Activated naive CD4-positive, alpha-beta T cell treated with anti-CD3 and anti-CD28 coated beads, Interleukin-2, amount 50 U/mL, for 16 hours (primary cell): Measurements from ENCODE around the gene LRRC58.
"Not testable (repeated sequence)": the region's sequence is repeated elsewhere in the genome, so short reads cannot be mapped to it uniquely, and the experiment has no call there.

Experiments used
- DNase-seq: peaks from one replicate; pipeline ENCODE4 v3.0.0-alpha.2; 2020

LRRC58 gene

DNA sequence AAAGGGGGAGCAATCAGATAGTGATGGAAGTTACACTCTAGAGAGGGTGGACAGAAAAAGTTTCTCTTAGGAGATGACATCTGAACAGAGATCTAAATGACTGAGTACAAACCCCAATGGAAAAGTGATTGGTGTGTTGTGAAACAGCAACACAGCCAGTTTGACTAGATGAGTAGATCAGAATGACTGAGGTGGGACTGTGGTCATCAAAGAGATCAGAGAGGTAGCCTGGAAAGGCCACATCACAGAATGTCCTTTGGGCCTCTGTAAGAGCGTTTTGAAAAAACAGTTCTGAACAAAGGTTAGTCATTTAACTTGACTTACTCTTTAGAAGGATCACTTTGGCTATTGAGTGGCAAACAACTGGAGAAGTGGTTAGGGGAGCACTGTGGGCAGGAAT is 10.6 kb downstream of the LRRC58 start:
- no peak for DNase-seq

DNA sequence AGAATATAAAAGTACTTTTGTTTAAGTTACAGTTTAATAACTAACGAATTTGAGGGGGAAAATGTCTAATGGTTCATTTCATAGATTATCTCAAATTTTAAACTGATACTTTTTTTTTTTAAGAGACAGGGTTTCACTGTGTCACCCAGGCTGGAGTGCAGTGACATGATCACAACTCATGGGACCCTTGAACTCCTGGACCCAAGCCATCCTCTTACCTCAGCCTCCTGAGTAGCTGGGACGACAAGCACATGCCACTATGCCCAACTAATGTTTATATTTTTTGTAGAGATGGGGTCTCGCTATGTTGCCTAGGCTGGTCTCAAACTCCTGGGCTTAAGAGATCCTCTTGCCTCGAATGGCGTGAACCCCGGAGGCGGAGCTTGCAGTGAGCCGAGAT is 16.5 kb downstream of the LRRC58 start:
- no peak for DNase-seq

DNA sequence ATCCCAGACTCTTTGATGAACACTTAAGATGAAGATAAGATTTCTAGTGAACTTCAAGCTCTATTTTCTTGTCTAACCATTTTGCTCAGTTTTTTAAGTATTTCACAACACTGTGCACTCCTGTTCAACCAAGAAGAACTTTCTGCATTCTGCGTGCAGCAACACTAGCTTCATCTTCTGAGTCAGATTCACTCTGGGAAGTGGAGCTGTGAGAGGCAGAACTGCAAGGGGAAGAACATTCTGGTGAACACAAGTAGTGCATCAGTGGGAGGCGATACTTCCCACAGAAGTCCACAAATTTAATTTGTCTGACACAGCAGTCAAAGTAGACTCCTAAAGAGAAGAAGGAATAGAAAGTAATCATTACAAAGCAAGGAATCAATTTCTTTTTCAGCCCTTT is 18.1 kb downstream of the LRRC58 start:
- DNase-seq = no peak

DNA sequence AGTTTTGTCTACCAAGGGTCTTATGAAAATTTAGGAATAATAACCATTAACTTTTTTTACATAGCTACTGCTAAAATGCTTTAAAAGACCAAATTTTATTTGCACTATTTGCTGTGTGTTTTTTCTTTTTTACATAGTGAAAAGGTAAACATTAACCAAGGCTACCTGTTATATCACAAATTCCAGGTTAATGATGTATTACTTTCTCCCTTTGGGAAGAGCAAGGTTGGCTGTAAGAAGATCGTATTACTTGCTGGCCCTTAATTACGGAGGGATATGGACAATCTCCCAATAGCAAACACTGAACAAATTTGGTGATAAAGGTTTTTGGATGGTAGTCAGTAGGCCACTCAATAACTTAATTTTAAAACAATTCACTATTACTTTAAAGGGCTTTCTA is 22.4 kb downstream of the LRRC58 start:
- no peak for DNase-seq

DNA sequence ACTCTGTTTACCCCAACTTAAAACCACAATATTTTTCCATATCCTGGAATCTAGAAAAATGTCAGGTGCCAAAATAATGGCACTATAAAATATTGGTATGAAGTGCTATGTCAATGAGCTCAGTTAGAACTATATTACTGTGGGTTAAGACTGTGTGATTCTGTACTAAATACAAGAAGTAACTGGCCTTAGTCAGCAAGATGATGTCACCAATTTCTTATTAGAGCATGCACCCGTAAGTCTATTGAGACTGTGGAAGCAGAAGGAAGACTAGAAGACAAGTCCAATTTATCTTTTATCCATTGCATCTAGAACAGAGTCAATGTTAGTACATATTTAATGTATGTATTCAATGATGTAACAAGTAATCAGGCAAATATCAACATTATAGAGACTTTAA is 25.0 kb downstream of the LRRC58 start:
- no peak for DNase-seq

DNA sequence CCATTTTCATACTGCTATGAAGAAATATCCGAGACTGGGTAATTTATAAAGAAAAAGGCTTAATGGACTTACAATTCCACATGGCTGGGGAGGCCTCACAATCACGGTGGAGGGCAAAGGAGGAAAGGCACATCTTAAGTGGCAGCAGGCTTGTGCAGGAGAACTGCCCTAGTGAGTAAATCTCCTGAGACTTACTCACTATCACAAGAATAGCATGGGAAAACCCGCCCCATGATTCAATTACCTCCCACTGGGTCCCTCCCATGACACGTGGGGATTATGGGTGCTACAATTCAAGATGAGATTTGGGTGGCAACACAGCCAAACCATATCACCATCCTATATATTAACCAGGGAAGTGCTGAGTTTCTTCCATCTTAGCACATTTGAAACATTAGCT is 25.4 kb downstream of the LRRC58 start:
- not testable (repeated sequence) for DNase-seq

DNA sequence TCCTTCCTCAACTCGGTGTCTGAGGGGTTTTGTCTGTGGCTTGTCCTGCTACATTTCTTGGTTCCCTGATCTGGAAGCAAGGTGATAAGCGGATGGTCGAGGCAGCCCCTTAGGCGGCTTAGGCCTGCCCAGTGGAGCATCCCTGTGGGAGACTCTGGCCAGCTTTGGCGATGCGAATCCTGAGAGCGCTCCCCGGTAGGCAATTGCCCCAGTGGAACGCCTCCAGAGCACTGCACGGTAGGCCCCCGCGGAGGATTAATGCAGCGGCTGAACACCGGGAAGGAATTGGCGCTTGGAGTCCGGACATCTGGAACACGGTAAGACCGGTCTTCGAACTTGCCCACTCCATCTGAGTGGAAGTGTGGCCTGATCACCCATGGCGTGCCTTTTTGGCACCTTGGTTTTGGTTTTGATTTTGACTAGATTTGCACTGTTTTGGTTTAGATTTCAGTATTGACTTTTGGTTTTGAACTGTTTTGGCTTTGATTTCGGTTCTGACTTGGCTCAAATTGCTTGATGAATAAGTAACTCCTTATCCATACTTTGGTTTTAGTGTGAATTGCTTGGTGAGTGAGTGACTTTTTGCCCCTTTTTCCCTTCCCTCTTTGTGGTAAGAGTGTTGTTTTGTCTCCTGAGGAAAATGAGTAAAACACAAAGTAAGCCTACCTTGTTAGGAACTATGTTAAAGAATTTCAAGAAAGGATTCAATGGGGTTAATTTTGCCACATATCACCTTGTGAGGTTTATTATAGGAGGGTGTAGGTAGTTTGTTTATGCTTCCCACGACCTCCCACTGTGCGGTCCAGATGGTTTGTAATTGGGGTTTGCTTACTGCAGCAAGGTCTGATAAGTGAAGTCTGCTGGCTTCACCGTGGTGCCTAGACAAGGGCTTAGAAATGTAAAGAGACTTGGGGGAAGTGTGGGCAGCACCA is 37.0 kb downstream of the LRRC58 start:
- no peak for DNase-seq

DNA sequence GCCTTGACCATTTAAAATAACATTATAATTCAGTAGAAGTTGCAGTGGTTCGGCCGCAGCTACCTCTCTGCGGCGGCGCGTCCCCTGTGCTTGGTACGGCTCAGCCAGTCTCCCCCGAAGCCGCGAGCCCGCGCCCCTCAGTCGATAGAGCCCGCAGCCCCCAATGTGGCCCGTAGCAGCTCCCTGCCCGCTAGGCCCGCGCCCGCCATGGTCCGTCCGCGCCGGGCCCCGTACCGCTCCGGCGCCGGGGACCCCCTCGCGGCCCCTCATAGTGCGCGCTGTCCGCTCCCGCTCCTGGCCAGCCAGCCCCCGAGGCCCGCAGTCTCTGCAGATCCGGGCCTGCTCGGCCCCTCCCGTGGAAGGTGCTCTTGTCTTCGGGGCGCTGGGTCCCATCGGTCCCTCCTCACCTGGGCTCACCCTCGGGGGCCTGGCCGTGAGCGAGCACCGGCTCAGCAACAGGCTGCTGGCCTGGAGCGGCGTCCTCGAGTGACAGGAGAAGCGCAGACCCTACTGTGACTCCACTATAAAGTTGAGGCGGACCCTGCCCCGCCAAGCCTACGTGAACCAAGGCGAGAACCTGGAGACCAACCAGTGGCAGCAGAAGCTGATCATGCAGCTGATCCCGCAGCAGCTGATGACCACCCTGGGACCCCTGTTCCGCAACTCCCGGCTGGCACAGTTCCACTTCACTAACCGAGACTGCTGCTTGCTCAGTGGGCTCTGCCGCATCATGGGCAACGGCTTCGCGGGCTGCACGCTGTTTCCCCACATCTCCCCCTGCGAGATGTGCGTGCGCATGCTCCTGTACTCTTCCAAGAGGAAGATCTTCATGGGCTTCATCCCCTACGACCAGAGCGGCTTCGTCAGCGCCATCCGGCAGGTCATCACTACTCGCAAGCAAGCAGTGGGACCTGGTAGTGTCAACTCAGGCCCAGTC is 42.4 kb downstream of the LRRC58 start:
- DNase-seq = no peak

DNA sequence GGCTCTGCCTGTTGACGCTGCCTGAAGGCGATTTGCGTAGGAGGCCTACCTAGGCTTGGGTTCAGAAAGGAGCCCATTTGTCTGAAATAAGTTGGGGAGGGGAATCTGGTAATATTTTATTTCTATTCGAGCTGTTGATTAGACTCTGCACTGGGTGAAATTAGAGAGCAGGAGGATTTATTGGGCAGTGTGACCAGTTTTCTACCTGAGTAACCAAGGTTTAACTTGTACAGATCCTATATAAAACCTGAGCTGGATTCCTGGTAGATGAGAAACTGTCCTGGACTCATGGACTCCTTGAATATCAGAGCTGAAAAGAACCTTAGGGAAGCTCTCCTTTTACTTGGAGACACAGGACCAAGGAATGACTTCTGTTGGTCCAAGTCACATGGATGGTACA is 44.5 kb downstream of the LRRC58 start:
- DNase-seq = no peak

DNA sequence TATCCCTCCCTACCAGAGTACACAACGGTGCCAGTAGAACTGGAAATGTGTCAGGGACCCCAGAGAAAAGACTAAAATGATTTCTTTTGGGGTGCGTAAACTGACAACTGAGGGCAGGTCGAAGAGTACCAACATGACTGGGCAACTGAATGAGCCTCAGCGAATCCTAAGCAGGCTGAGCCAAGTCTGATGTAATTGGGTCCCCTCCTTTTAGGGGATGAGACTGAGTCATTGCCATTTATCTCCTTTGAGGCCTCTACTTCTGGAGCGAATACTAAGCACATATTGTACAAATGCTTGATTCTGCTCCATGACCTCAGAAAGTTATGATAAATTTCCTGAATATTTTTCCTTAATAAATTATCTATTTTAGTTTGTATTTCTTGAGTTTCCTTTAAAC is 46.8 kb downstream of the LRRC58 start:
- no peak for DNase-seq

DNA sequence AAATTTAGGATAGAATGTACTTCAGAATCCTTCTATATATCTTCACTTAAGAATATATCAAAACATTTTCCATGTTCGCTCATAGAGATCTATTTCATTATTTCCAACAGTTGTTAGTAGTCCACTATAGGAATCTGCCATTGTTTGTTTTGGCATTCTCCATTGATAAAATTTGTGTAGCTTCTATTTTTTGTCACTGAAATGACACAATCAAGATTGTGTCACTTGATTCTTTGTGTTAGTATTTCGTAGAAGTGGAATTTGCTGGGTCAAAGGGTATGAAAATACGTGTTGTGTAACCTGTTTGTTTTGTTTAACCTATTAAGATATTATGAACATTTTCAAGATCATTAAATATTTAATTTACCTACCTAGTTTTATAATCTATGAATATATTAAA is 48.2 kb downstream of the LRRC58 start:
- no peak for DNase-seq

DNA sequence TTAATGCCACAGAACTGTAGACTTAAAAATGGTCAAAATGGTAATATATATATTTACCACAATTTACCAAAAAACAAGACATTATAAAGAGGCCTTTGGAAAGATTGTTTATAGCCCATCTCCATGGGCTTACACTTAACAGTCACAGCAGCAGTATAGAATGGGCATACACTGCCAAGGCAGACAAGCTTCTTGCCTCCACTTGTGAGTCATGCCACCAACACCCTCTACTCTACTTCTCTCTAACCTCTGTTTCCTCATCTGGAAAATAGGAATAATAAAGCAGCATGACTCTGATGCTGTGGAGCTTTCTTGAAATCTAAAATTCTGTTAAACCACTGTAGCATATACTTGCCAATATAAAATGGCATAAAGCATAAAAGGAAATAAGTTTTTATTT is 49.8 kb downstream of the LRRC58 start:
- DNase-seq = no peak

DNA sequence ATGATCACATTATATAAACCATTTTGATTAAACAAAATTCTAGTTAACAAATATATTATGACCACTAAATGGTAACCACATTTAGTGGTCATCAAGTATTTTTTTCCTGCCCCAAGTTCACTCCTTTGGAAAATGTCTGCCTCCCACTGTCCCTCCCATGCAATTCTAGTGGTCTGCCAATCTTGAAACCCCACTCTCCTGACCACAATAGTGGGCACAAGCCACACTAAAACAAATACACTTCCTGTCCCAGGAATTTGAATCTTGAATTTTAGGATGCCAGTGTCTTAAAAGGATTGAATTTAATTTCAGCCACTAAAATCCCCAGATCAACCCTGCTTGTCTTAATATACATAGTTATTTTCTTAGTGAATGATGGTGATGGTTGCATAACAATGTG is 50.2 kb downstream of the LRRC58 start:
- DNase-seq = no peak

DNA sequence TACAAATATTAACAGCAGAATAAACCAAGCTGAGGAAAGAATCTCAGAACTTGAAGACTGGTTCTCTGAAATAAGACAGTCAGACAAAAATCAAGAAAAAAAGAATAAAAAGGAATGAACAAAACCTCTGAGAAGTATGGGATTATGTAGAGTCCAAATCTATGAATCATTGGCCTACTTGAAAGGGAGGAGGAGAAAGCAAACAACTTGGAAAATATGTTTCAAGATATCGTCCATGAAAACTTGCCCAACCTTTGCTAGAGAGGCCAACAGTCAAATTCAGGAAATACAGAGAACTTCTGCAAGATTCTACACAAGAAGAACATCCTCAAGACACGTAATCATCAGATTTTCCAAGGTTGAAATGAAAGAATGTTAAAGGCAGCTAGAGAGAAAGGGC is 57.6 kb downstream of the LRRC58 start:
- not testable (repeated sequence) for DNase-seq

DNA sequence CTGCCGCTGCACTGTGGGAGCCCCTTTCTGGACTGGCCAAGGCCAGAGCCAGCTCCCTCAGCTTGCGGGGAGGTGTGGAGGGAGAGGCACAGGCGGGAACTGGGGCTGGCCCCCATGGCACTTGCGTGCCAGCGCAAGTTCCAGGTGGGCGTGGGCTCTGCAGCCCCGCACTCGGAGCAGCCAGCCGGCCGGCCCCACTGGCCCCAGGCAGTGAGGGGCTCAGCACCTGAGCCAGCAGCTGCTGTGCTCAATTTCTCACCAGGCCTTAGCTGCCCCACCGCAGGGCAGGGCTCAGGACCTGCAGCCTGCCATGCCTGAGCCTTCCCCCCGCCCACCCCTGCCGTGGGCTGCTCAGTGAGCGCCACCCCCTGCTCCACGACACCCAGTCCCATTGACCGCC is 59.5 kb downstream of the LRRC58 start:
- DNase-seq = no peak

DNA sequence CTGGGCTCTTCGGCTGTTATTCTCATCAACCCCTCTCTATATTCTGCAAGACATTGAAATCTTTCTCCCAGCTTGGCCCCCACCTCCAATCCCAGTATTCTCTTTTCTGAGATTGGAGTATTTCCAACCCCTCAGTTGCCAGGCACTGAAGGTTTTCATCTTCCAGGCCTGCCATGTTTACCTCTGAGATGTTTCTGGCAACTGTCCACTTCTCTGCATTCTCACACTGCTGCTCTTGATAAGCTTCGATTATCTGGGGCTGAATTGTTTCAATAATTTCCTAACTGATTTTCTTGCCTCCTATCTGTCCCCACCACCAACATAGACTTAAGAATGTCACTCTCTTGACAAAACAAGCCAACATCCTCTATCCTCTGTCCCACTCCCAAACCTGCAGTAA is 62.7 kb downstream of the LRRC58 start:
- DNase-seq = no peak

DNA sequence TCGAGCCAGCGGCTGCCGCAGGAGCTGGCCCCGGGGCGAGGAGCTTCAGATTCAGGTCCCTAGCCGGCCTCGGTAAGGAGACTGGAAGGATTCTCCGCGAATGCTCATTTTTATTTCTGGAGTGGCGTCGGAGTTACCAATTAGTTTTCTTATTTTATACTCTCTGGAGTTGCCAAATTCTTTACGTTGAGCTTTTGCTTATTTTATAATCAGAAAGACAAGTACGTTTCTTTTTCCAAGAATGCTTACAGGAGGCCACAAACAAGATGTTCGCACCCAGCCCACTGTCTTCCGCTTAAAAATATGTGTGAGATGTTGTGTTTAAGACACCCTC is 63.7 kb downstream of the LRRC58 start:
- DNase-seq = no peak

DNA sequence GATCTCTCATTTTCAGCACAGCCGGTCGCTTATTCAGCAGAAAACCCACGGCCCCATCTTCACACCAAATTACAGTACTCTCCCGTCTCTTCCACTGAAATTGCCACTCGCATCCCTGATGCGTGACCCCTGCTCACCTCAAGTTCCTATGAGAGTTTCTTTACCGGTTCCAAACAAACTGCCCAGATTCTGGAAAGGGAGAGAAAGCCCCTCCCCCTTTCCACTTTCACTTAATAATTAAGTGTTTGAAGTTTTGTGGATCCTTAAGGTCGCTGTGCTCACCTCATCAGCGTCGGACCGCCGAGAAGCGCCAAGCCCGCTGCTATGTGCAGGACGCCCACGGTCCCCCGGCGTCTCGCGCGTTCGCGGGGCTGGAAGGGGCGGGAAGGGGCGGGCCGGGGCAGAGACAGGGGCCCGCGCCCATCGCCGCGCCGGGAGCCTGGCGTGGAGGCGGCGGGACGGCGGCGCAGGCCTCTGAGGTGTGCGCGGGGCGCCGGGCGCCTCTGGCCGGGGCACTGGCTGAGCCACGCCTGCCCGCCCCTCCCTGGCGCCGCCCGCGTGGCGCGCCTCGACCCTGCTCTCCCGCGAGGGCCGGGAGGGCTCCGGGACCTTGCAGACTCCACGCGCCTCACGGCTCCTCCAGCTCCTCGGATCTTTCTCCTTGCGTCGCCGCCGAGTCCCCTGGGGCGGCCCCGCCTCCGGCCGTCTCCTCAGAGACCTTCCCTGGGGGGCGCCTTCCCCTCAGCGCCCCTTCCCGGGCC is 64.2 kb downstream of the LRRC58 start, which contains the start of gene GPR156:
Gene GPR156, minus strand, starts transcription at position 476 of the 761 bp plus-strand sequence. CDS start 41,124 bp downstream, outside the sequence.
- DNase-seq = no peak

DNA sequence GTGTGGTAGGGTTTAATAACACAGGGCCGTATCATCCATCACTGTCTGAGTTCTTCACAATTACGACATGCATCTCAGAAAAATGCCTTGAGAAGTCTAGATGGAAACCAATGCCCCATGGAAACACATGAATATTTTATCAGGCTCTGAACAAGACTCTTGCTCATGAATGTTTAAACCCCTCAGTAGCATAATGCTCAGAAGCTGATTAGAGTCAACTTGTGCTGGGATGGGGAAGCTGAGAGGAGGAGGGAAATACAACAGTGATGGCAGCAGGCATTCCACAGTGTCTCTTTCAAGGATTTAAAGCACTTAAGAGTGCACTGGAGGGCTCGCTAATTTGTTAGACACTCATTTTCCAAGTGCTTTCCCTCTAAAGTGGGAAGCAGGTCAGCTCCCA is 67.9 kb downstream of the LRRC58 start:
- no peak for DNase-seq

DNA sequence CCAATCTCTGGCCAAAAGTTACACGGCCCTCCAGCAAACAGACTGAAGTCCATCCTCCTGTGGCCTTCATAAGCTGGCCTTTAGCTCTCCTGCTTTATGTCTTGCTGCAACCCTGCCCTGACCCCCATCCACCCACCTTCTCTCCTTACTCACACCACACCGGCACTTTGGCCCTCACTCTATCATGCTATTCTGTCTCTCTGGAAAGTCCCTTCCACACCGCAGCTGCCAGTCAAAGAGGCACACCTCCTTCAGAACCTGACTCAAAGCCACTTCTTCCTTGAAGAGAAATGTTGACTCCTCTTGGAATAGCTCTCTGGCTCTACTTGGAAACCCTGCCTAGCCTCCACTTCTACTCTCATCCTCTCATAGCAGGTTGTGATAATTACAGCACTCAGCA is 68.6 kb downstream of the LRRC58 start:
- no peak for DNase-seq

DNA sequence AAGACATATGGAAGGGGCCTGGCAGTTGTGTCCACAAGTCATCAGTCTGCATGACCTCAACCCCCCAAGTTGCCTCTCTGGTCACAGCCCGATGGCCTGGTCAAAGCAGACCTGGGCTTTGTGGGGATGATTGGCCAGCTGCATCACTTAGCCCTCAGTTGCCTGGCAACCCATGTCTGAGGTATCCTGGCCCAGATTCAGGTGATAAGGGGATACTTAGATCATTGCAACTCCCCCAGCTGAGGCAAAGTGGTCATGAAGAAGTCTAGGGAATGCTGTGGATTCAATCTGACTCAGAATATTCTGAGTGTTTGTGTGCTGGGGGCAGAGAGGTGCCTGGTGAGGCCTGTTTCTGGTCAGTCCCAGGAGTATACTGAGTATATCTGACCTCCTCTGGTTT is 69.1 kb downstream of the LRRC58 start:
- no peak for DNase-seq

DNA sequence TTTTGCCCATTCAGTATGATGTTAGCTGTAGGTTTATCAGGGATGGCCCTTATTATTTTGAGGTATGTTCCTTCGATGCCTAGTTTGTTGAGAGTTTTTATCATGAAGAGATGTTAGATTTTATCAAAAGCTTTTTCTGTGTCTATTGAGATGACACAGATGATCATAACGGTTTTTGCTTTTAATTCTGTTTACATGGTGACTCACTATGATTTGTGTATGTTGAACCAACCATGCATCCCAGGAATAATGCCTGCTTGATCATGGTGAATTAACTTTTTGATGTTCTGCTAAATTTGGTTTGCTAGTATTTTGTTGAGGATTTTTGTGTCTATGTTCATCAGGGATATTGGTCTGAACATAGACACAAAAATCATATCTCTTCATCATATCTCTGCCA is 72.4 kb downstream of the LRRC58 start:
- no peak for DNase-seq

DNA sequence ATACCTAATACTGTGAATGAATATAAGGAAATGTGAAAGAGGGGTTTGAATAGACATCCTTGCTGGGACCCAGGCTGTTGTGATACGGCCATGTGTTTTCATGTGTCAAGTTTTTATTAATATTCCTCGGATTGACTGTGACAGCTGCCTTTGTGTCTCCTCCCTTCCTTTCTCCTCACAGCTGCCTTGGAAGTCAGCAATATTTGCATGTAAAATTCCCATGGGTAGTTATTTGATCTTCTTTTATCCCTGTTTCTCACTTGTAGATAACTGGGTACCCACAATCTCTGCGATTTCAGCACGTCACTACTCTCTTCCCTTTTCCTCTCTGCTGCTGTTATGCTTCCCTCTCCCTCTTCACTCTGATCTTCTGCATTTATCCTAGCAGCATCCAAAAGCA is 73.5 kb downstream of the LRRC58 start:
- no peak for DNase-seq
